HG03175 (cell line): ENCODE data around the gene GABBR2.

ENCODE experiments used
- ATAC-seq: cut with Tn5 transposase; IDR thresholded peaks from one replicate; pipeline ENCODE4 v1.9.1; 2021; ENCODE audit warnings: mild to moderate bottlenecking, moderate library complexity; ENCODE audit not compliant: unreplicated experiment

Gene GABBR2

DNA sequence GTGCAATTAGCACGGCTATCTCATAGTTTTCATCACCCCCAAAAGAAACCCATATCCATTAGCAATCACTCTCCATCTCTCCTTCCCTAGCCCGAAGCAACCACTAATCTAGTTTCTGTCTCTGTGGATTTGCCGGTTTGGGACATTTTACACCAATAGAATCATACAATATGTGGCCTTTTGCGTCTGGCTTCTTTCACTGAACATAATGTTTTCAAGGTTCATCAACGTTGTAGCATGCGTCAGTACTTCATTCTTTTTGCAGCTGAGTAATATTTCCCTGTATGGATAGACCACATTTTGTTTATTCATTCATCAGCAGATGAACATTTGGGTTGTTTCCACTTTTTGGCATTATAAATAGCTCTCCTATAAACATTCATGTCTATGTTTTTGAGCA lies 377.9 kb downstream of the GABBR2 start:
- ATAC-seq: no peak

- ATAC-seq: no peak
Measured at GRCh38 chr9:98329904-98330303, 378.8 kb downstream of the GABBR2 start.

DNA sequence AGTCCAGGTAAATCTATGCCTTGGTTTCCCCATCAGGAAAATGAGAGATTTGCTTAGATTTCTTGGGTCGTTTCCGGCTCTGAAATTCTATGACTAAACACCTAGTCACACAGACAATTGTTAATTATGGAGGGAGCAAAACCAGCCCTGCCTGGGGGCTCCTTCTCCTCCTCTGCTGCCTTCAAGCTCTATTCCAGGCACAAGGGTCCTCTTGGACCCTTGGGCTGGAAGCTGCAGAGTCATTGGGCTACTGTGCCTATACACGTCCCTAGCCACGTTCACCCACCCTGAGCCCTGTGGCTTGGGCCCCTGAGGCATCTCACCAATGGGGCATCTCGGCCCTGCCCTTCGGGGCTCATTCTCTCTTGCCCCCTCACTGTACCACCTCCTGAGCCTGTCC lies 379.5 kb downstream of the GABBR2 start:
- ATAC-seq: no peak

- no peak for ATAC-seq
Measured at GRCh38 chr9:98328770-98329169, 380.0 kb downstream of the GABBR2 start.

DNA sequence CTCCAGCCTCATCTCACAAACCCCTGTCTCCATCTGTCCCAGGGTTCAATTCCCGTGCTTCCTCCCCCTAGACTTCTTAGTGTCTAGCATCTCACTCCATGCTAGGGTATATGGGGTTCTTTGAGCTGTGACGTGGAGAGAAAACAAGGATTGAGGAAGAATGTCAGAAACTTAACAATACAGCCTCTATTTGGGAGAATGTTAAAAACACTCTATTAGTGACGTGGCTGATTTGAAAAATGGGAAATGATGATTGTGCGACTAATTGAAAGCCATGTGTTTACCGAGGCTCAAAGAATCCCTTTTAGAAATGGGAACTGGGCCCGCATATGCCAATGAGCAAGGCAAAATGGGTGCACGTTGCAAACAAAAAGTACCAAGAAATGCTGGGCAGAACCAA lies 380.6 kb downstream of the GABBR2 start:
- no peak for ATAC-seq

DNA sequence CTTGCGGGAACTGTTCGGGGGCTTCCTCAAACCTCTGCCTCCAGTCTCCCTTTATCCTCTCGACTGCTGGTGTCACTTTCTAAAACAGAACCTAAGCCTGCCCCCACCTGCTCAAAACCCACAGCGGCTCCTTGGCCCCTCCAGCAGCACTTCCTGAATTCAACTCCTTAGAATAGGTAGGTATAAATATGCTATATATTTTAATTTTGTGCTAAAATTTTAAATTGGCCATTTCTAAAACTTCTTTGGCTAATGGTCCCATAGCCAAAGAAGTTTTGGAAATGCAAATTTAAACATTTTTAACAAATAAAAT lies 381.5 kb downstream of the GABBR2 start:
- no peak for ATAC-seq

DNA sequence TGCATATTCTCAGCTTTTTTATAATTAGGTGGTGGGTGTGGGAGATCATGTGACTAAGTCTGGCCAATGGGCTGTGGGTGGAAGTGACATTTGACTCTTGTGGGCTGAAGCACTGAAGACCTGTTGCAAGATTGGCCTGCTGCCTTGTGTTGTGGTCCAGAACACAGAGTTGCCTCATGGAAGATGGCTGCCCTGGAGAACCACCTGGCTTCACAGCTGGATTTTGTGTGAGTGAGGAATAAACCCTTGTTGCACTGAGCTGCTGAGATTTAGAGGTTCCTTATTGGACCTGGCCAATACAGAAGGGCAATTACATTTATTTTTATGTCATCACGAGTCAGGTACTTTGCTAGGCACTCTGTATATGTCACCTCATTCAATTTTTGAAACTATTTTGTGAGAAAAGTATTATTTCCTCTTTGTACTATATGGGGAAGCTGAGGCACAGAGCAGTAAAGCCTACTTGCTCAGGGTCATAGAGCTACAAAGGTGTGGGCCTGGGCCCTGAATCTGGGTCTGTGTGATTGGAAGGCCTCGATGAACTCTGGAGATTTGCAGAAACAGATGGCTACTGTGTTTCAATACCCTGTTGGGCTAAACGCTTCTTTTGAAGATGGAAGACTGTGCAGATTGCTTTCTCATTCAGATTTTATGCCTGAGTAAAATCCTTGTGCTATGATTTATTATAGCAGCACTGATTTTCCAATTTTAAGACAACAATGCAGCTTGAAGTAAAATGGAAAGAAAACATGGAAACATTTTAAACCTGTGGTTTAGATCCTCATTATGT lies 382.1 kb downstream of the GABBR2 start:
- no peak for ATAC-seq

- no peak for ATAC-seq
Measured at GRCh38 chr9:98324801-98325200, 383.9 kb downstream of the GABBR2 start.

- no peak for ATAC-seq
Measured at GRCh38 chr9:98323831-98324135, 385.0 kb downstream of the GABBR2 start.

DNA sequence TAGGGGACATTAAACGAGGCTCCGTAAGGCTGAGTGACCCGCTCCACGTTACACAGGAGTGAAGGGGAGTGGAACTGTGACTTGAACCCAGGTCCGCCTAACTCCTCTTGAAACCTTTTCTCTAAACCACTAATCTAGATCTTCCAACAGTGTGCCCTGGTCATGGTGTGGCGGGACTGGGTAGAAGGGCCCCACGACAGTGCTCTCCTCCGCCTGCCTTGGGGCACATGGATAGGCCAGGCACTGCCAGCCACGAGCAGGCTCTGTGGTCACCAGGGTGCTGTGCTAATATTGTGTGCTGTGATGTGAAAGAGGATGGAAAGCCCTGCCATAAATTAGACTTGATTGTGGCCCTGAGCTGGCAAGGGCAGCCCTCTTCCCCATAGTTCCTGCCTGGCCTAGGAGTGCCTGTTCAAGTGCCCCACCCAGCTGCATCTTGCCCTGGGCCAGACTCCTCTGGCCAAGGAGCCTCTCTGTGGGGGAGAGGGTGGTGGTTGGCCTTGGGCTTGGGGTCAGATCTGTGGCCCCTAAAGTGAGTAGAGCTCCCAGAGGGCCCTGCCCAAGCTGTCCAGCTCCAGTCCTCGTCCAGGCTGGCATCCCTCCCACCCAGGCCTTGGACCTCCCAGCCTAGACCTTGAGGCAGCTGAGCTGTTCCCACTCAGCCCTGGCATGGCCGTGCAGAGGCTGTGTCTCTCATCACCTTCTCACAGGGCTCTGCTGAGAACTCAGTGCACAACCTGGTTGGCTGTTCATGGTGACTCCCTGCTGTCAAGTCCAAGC lies 385.5 kb downstream of the GABBR2 start:
- ATAC-seq: no peak

GRCh38 chr9:98321269-98321668 lies 387.5 kb downstream of the GABBR2 start:
- no peak for ATAC-seq

DNA sequence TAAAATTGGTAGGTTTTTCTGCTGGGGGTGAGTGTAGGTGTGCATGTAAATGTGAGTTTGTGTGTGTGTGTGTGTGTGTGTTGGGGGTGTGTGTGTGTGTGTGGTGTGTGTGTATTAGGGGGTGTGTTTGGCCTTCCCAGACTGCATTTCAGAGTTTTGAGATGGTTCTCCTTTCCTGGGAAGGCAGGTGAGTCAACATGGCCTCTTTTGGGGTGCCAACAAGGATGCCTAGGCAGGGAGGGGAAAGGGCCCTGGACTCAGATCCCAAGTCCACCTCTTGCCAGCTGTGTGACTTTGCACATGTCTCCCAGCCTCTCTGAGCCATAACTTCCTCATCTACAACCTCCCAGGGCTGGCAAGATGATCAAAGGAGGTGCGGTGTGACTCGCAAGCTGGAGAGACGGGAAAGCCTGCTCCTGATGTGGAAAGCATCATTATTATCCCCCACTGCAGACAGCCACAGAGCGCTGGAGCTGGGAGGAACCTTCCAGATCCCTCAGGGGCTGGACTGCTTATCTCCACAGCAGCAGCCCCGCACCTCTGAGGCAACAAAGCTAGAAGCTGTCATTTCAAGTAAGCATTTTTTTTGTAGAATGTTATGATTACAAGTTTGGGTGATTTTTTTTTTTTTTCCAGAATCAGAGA lies 389.8 kb downstream of the GABBR2 start:
- ATAC-seq: no peak

GRCh38 chr9:98318041-98318790 lies 390.5 kb downstream of the GABBR2 start:
- ATAC-seq: no peak

DNA sequence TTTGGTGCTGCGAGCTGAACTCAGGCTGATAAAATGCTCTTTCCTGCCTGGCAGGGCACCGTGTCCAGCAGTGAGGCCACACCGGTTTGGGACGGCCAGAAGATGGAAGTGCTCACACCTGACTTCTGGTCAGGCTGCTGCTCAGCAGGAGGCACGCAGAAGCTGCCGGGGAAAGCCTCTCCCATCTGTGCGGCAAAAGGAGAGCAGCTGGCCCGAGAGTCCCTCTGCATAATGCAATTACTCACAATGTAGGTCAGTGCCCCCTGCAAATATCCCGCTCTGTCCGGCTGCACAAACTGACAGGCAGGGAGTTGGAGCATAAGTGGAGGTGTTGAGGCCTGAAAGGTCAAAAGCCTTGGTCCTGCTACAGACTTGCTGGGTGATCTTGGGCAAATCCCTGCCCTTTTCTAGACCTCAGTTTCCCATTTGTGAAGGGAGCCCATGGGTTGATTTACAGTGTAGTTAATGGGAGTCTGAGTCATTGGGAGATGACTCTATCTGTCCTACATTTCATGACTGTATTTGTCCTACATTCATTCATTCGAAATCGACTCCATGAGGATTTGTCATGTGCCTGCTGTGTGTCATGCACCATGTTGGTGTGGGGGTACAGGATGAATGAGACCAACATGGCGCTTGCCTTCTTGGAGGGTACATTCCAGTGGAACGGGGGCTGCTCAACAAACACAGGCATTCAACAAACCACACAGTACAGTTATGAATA lies 391.4 kb downstream of the GABBR2 start:
- ATAC-seq: no peak

DNA sequence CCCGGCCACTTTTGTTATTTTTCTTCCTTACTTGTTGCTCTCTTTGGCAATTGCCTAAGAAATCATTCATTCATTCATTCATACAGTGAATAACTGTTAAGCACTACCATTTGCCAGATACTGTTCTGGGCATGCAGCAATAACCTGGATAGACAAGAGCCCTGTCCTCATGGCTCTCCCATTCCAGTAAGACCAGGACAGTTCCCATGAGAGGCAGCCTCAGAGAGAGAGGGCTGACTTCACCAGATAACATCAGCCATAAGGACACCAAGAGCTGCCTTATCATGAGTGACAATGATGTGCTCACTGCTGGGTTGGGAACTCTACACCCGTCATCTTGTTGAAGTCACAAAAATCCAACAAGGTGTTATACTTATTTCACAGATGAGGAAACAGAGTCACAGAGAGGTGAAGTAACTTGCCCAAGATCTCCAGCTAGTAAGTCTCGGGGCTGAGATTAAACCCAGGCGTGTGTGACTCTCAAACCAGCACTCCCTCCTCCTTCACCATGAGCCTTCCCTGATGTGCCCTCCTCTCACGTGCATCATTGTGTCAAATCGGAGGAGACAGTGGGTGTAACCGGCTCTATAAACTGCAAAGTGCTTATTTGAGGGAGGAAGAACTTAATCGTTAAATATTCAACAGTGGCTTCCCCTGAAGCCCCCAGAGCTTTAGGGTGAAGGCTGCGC lies 392.1 kb downstream of the GABBR2 start:
- no peak for ATAC-seq

DNA sequence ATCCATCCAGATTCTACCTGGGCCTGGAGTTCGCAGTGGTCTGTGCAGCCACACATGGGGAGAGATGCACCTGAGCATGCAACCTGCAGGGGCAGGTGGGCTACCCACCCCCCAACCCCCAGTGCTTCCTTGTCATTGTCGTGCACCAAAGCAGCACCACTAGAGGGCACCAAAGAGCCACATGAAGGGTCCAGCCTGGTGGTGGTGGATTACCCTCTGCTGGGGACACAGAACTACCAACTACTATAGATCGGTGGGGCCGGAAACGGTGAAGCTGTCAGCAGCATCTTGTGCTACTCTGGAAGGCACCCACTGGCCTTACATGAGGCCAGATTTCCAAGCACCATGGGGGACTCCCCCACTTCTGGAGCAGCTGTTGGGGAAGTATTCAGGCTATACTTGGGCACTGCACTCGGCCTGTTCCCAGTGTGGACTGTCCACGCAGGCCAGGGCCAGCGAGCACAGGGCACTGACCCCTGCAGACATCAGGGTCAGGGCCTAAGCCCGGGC lies 393.1 kb downstream of the GABBR2 start:
- peak; percentile 70 for ATAC-seq

GRCh38 chr9:98315067-98315453 lies 393.7 kb downstream of the GABBR2 start:
- no peak for ATAC-seq

DNA sequence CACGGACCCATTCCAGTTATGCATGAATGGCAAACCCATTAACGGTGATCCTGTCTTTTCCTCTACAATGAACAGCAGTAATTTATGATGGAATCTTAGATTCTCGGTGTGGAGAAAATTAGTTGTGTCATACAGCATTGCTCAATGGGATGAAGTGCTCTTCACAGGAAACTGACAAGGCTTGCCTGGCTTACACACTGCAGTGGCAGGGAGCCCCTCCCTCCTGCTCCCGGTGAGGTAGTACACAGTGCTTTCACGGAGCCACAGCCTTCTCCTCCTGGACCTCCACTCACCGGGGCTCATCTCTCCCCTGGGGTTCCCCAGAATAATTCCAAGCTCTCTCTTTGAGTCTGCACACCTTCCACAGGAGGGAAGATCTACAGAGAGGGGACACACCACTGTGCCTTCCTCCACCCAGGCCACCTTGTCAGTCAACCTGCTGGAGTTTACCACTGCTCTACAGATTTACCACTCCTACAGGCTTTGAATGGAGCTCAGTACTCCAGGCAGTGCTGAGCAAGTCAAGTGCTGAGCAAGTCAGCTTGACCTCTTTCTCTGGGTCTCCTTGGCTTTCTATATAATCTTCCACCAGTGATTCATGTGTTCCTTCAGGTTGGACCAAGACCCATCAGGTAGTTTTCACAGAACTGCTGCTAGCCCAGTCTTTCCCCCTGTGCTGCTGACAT lies 394.2 kb downstream of the GABBR2 start:
- ATAC-seq: no peak

- ATAC-seq: peak; percentile 67
Measured at GRCh38 chr9:98312365-98312764, 396.4 kb downstream of the GABBR2 start.
